Pancreas (tissue), 10 donors: ENCODE data around the gene ITFG1. TPM values are rescaled to one million over a fixed set of nuclear protein-coding genes. Genes with fewer than 3 reads are reported as not detected.
A peak's percentile ranks its signal among the peaks of the same experiment; 100 is the strongest.

Experiments
- ATAC-seq, 4 donors: fragments of 200-7000 bp; cut with Tn5 transposase; one replicate each; pipeline versions ENCODE4 v1.8.0 to v1.9.1; 2020; ENCODE audit warnings: mild to moderate bottlenecking in 4 of 4, moderate library complexity in 4 of 4
- DNase-seq, 6 donors: peaks; one replicate each; pipeline ENCODE4 v3.0.0-alpha.2; 2020
- FAIRE-seq: peaks from 2 replicates; lab custom pipeline; 2012; peaks lifted over from hg19 to GRCh38; lab: Jason Lieb, UNC
- H3K27ac ChIP-seq, 4 donors: fragments of 200-600 bp; sonication (generic); 1 replicate in 3 of 4; 2 replicates in 1 of 4; pipeline versions ENCODE4 v1.5.0 to v1.8.0; 2020
- H3K27me3 ChIP-seq, 4 donors: fragments of 200-600 bp; one replicate each; pipeline ENCODE4 v1.8.0; 2021
- H3K36me3 ChIP-seq, 3 donors: fragments of 200-600 bp; sonication (generic) in 1 of 3; one replicate each; pipeline versions ENCODE4 v1.5.0 to v1.8.0; 2020 to 2021
- H3K4me1 ChIP-seq, 3 donors: fragments of 200-600 bp; one replicate each; pipeline ENCODE4 v1.8.0; 2021
- H3K4me3 ChIP-seq, 4 donors: fragments of 200-600 bp; sonication (generic) in 2 of 4; one replicate each; pipeline versions ENCODE4 v1.5.0 to v1.8.0; 2020 to 2021
- H3K9me3 ChIP-seq, 4 donors: fragments of 200-600 bp; one replicate each; pipeline ENCODE4 v1.8.0; 2021
- WGBS, 2 donors: extraction: QIAGEN DNeasy Blood & Tissue Kit; methylation state at CpG; one replicate each; pipeline ENCODE4 v1.1.7; 2013; 5-methylcytosine and 5-hydroxymethylcytosine counted together
- intact Hi-C, 3 donors: fragments of 100-400 bp; cut with DNase I; formaldehyde crosslinking; loops; one replicate each; pipeline versions ENCODE4 v1.11.1 to v1.14.2; 2022
- polyA plus RNA-seq, 2 donors: library from polyadenylated mRNA; stranded (reverse); fragments of 200-250 nt; gene quantifications; one replicate each; pipeline ENCODE4 v1.2.3, GENCODE V29; 2013
- total RNA-seq, 6 donors: library from RNA; stranded (reverse); fragmentation: NEBNext Ultra II Directional in 4 of 6; extraction: Animal tissue kit (Norgen Biotek cat#: 25700) in 4 of 6; gene quantifications; one replicate each; pipeline versions ENCODE4 v1.2.1 to v1.2.4, GENCODE V29; 2021 to 2023
- TF ChIP-seq, protein P1 (sequence below), 4 donors: fragments of 200-600 bp; sonication (generic) in 3 of 4; IDR thresholded peaks; one replicate each; pipeline versions ENCODE4 v1.5.0 to v1.8.0; 2021; ENCODE audit warnings: antibody characterized with exemption in 4 of 4
- donor health status: healthy with polysubstance abuse.
- donor health status: DM: no; HTN: no; CAD: no; lungs with moderate emphysema.
- donor health status: DM: no; HTN: no; CAD: no.
- donor health status: control.
- donor health status: control.
- donor health status: Bipolar disorder and iron deficiency.
- donor health status: DM: yes; HTN: yes; CAD: no.
- donor health status: DM: no; HTN: no; CAD: no.
- donor health status: DM: no; HTN: no; CAD: no.
- donor health status: DM: yes; HTN: yes; CAD: no.

ITFG1 gene
- total and polyA plus RNA-seq, 8 donors, result 5.9 to 33.9 (median 21.2) TPM

DNA sequence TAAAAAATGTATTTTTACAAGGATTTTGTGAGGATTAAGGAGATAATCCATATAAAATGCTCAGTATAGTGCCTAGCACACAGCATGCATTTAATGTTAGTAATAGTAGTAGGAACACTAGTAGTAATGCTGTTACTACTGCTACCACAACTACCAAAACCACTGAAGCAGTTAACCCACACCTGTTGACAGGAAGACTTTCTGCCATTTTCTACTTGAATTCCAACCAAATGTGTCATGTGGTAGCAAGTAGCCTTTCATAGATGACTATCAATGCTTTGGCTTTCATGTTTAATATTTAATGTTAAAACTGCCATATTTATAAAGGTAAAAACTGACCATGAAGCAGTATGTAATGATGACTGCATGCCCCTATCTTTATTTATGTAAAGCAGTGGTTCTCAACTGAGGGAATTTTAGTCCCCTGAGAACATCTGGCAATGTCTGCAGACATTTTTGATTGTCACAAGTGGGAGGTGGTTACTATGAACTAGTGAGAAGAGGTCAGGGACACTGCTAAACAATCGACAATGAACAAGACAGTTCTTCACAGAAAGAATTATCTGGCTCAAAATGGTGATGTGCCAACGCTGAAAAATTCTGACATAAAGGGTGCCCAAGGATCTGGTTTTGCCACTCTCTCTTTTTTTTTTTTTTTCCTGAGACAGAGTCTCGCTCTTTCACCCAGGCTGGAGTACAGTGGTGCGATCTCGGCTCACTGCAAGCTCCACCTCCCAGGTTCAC lies 89.4 kb downstream of the ITFG1 start:
- DNase-seq, result no peak
- H3K4me3 ChIP-seq, result no peak overlapping the region
- ATAC-seq, result no peak
- whole genome bisulfite sequencing, 2 donors, result 97 to 99% methylated on average over 5 of the region's 5 CpGs
- no peaks in the 10 kb centered on the region for H3K4me1 ChIP-seq
- intact Hi-C loops, result no loop called here
- no peak for FAIRE-seq
- H3K9me3 ChIP-seq, result no peaks in the 10 kb centered on the region
- H3K27ac ChIP-seq, result no peak overlapping the region
- no peaks in the 10 kb centered on the region for H3K36me3 ChIP-seq
- TF ChIP-seq, protein P1, sequence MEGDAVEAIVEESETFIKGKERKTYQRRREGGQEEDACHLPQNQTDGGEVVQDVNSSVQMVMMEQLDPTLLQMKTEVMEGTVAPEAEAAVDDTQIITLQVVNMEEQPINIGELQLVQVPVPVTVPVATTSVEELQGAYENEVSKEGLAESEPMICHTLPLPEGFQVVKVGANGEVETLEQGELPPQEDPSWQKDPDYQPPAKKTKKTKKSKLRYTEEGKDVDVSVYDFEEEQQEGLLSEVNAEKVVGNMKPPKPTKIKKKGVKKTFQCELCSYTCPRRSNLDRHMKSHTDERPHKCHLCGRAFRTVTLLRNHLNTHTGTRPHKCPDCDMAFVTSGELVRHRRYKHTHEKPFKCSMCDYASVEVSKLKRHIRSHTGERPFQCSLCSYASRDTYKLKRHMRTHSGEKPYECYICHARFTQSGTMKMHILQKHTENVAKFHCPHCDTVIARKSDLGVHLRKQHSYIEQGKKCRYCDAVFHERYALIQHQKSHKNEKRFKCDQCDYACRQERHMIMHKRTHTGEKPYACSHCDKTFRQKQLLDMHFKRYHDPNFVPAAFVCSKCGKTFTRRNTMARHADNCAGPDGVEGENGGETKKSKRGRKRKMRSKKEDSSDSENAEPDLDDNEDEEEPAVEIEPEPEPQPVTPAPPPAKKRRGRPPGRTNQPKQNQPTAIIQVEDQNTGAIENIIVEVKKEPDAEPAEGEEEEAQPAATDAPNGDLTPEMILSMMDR (IDR thresholded peaks at IDR 0.05), result no peak
- H3K27me3 ChIP-seq, result no peaks in the 10 kb centered on the region

DNA sequence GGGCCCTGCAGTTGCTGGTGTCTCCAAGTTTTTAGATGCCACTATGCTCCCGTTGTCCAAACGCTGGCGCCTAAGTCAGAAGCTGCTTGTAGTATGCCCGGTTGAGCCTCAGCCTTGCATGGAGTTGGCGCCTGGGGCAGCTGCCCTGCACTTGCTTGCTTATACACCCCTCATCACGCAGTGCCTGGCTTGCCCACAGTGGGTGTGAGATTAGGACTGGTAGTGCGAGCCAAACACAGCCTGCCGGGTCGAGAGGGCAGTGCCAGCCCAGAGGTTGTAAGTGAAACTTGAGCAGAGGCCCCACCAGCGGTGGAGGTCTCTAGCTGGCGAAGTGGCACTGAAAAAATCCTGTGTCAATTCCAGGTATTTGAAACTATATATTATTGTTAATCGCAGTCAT lies 90.3 kb downstream of the ITFG1 start:
- Histone ChIP-seq H3K27ac (no peak overlapping the region), H3K9me3 (no peaks in the 10 kb centered on the region), H3K4me3 (no peak overlapping the region), H3K36me3 (no peaks in the 10 kb centered on the region), H3K27me3 (no peaks in the 10 kb centered on the region), H3K4me1 (no peaks in the 10 kb centered on the region)
- intact Hi-C loops, result no loop called here
- ATAC-seq, result no peak
- no peak for FAIRE-seq
- TF ChIP-seq, protein P1 (IDR thresholded peaks at IDR 0.05), result no peak
- DNase-seq, result peak in 1 of 6 donors; percentile 28
- WGBS, 2 donors, result 94 to 98% methylated on average over 12 of the region's 12 CpGs

DNA sequence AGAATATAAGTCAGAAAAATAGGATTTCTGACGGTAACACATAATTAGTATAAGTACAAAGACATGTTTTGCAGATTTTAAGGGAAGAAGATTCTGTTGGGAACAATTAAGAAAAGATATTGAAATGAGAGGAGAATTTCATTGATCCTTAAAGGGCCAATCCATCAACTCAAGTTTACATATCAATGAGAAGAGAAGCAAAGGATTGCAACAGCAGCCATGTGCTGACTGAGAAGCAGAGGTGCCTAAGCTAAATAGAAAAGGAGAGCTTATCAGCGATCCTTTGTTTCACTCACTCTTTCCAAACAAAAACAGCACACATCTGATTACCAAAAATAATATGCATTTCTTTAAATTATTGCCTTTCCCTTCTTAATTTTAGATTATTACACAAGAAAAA lies 94.6 kb downstream of the ITFG1 start:
- DNase-seq, result no peak
- FAIRE-seq, result no peak
- ATAC-seq, result no peak
- Histone ChIP-seq H3K36me3 (no peaks in the 10 kb centered on the region), H3K4me1 (no peaks in the 10 kb centered on the region), H3K9me3 (no peaks in the 10 kb centered on the region), H3K4me3 (no peak overlapping the region), H3K27me3 (no peaks in the 10 kb centered on the region), H3K27ac (no peak overlapping the region)
- WGBS, 2 donors, result 84 to 88% methylated on average over 2 of the region's 2 CpGs
- intact Hi-C loops, result no loop called here
- TF ChIP-seq, protein P1 (IDR thresholded peaks at IDR 0.05), result no peak

DNA sequence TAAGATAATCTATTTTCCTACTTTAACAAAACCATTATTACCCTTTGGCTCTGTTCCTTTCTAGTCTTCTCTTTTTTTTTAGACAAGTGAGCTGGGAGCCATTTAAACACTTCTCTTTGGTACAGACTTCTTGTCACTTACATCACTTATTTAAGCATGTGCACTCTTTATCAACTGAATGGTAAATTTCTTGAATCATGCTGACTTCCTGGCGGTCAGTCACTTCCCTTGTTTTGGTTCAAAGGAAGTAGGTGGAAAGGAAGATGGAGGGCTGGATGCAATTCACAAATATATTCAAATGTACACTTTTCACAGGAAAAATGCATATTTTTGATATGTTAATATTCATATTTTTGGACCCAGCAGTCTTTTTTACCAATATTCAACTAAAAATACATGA lies 97.1 kb downstream of the ITFG1 start:
- no peak for FAIRE-seq
- intact Hi-C loops, result no loop called here
- TF ChIP-seq, protein P1 (IDR thresholded peaks at IDR 0.05), result no peak
- no peaks in the 10 kb centered on the region for H3K4me1 ChIP-seq
- H3K27me3 ChIP-seq, result no peaks in the 10 kb centered on the region
- no peak for ATAC-seq
- H3K9me3 ChIP-seq, result no peaks in the 10 kb centered on the region
- no peaks in the 10 kb centered on the region for H3K36me3 ChIP-seq
- no peak overlapping the region for H3K4me3 ChIP-seq
- DNase-seq, result no peak
- no peak overlapping the region for H3K27ac ChIP-seq
- WGBS, 2 donors, result 98 to 99% methylated on average over 1 of the region's 1 CpG

GRCh38 chr16:47359478-47359877 lies 101.4 kb downstream of the ITFG1 start:
- Histone ChIP-seq H3K27ac (no peak overlapping the region), H3K27me3 (no peaks in the 10 kb centered on the region), H3K4me3 (no peak overlapping the region), H3K9me3 (no peaks in the 10 kb centered on the region), H3K36me3 (no peaks in the 10 kb centered on the region), H3K4me1 (no peaks in the 10 kb centered on the region)
- DNase-seq, result no peak
- TF ChIP-seq, protein P1 (IDR thresholded peaks at IDR 0.05), result no peak
- no peak for ATAC-seq
- no peak for FAIRE-seq
- WGBS, 2 donors, result 87 to 89% methylated on average over 2 of the region's 2 CpGs
- intact Hi-C loops, result no loop called here
